Cardiac fibroblast (primary cell): ENCODE data around the gene RAB1A.
"Not testable (repeated sequence)": the region's sequence is repeated elsewhere in the genome, so short reads cannot be mapped to it uniquely, and the experiment has no call there.

ENCODE experiments used
- DNase-seq, 2 donors: peaks; one replicate each; pipeline versions ENCODE4 v3.0.0 to v3.0.0-alpha.2; 2010; ENCODE audit warnings: low read depth in 2 of 2
- H3K4me3 ChIP-seq, 2 donors: replicated peaks in 1 of 2; 1 replicate in 1 of 2; 2 replicates in 1 of 2; pipeline ENCODE4 v1.5.1; 2011; ENCODE audit warnings: low read depth in 2 of 2, low read length in 2 of 2, mild to moderate bottlenecking in 2 of 2, moderate library complexity in 1 of 2
- TF ChIP-seq, protein P1 (sequence below): IDR thresholded peaks from one replicate; pipeline ENCODE4 v1.5.1; 2011; ENCODE audit warnings: low read depth, mild to moderate bottlenecking, low read length, inconsistent platforms

RAB1A gene

DNA sequence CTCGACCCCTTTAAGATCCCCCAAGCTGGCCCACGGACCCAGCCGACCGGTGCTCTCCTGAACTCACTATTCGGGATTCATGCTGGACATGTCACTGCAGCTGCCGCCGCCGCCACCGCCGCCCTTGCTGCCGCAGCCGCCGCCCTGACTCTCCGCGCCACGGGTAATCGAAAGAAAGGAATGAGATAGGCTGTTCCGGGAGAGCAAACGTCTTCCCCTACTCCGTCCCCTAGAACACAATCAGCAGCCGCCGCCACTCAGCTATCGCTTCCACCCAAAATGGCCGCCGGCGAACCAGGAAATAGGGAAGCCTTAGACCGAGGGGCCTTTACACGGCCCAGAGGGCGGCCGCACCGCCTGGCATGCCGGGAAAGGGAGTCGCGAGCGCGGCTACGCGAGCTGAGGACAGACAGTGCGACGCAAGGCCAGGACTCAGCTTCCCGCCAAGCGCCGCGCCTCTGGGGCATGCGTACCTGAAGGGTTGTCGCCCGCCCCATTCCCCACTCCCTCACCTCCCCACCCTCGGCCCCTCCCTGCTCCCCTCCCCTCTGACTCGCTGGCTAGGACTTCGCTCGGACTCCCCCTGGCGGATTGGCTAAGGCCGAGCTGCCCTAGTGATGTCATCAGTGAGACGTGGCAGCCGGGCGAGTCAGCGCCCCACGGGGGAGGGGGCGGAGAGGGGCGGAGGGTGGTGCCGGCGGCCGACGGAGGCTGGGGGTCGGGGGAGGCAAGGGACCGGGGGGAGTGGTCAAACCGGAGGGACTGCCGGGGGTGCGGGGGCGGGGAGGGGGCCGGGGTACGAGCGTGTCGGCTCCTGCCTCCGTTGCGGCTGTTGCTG is at the start of gene RAB1A:
Gene RAB1A, minus strand, starts transcription at position 281 of the 838 bp plus-strand sequence. Its CDS starts 191 bp downstream, at position 90.
- DNase-seq: peak; percentile 100
- peak within 1 kb of the TSS; percentile 89 to 94 for H3K4me3 ChIP-seq
- TF ChIP-seq, protein P1, sequence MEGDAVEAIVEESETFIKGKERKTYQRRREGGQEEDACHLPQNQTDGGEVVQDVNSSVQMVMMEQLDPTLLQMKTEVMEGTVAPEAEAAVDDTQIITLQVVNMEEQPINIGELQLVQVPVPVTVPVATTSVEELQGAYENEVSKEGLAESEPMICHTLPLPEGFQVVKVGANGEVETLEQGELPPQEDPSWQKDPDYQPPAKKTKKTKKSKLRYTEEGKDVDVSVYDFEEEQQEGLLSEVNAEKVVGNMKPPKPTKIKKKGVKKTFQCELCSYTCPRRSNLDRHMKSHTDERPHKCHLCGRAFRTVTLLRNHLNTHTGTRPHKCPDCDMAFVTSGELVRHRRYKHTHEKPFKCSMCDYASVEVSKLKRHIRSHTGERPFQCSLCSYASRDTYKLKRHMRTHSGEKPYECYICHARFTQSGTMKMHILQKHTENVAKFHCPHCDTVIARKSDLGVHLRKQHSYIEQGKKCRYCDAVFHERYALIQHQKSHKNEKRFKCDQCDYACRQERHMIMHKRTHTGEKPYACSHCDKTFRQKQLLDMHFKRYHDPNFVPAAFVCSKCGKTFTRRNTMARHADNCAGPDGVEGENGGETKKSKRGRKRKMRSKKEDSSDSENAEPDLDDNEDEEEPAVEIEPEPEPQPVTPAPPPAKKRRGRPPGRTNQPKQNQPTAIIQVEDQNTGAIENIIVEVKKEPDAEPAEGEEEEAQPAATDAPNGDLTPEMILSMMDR: no peak

DNA sequence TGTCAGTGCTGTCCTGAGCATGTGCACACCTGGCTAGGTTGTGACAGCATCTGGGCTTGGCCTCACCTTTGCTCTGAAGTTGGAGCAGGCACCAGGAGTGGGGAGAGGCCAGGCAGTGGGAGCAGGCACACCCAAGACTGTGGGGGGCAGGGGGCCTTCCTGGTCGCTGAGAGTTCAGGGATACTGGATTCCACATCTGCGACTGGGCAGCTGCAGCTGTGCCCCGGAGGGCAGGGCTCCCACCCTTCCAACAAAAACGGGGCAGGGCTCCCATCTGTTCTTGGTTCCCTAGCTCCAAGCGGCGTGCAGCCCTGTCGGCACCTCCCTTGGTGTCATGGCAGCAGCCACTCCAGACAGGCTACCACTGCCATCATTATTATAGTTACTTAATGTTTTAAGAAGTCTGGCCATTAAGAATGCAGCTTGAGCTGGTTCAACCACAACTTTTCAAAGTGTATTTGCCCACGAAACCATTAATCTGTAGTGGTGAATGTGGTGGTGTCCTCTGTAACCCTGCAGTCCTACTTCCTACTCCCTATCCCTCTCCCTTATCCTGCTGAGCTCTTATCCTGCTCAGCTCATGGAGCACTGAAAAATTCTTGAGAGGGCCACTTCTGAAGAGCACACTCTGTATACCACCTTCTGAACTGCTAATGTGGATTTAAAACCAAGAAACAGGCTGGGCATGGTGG is 48.0 kb upstream of the RAB1A start:
- H3K4me3 ChIP-seq: no peak overlapping the region
- TF ChIP-seq, protein P1: no peak

DNA sequence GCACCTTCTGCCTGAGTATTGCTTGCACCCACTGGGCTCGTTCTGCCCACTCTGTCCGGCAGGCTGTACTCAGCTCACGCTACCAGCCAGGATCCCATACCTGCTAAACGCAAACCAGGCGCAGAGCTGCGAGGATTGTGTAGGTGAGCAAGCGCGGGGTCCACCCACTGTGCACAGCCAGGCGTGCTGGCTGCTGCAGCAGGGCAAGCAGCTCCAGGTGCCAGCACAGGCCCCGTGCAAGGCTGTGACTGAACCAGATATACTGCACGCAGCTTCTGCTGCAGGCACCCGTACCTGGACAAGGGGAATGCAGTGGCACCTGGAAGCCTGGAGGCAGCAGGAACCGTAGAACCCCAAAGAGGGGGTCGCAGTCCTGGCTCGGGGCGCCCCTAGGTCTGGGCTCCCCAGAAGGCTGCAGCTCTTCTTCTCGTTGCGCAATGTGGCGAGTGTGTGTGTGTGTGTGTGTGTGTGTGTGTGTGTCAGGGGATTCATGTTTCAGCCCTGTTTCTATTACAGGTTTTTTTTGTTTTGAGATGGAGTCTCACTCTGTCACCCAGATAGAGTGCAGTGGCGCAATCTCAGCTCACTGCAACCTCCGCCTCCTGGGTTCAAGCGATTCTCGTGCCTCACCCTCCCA is 46.1 kb upstream of the RAB1A start:
- TF ChIP-seq, protein P1: no peak
- H3K4me3 ChIP-seq: no peak overlapping the region
- no peak for DNase-seq

More for the DNA sequence above, 48.0 kb upstream of the RAB1A start:
- no peak for DNase-seq

DNA sequence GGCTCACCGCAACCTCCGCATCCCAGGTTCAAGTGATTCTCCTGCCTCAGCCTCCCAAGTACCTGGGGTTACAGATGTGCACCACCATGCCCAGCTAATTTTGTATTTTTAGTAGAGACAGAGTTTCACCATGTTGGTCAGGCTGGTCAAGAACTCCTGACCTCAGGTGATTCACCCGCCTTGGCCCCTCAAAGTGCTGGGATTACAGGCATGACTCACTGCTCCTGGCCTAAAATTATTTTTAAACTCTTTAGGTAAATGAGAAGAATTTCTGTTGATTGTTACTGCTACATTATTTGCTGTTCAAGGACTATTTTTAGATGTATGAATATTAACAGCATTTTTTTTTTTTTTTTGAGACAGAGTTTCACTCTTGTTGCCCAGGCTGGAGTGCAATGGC is 44.1 kb upstream of the RAB1A start:
- DNase-seq: peak in 1 of 2 donors; percentile 48
- H3K4me3 ChIP-seq: not testable (repeated sequence)

DNA sequence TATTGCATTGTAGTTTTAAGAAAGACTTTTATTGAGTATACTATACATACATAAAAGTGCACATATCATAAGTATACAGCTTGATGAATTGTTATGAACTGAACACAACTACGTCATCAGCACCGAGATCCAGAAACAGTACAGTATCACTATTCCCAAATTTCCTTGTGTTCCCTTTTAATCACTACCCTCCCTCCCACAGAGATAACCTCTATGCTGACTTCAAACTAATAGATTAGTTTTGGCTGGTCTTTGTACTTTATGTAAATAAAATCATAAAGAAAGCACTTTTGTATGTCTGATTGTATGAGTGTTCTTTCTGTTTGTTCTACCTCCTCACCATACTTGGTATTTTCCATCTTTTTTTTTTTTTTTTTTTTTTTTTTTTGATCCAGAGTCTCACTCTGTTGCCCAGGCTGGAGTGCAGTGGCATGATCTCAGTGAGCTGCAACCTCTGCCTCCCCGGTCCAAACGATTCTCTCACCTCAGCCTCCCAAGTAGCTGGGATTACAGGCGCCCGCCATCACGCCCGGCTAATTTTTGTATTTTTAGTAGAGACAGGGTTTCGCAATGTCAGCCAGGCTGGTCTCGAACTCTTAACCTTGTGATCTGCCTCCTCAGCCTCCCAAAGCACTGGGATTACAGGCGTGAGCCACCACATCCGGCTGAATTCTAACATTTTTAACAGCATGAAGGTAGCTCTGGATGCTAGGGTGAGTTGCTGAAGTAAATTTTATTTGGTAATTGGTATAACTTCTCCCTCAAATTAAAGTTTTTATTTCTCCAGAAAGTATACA is 43.3 kb upstream of the RAB1A start:
- no peak overlapping the region for H3K4me3 ChIP-seq
- TF ChIP-seq, protein P1: no peak
- no peak for DNase-seq

DNA sequence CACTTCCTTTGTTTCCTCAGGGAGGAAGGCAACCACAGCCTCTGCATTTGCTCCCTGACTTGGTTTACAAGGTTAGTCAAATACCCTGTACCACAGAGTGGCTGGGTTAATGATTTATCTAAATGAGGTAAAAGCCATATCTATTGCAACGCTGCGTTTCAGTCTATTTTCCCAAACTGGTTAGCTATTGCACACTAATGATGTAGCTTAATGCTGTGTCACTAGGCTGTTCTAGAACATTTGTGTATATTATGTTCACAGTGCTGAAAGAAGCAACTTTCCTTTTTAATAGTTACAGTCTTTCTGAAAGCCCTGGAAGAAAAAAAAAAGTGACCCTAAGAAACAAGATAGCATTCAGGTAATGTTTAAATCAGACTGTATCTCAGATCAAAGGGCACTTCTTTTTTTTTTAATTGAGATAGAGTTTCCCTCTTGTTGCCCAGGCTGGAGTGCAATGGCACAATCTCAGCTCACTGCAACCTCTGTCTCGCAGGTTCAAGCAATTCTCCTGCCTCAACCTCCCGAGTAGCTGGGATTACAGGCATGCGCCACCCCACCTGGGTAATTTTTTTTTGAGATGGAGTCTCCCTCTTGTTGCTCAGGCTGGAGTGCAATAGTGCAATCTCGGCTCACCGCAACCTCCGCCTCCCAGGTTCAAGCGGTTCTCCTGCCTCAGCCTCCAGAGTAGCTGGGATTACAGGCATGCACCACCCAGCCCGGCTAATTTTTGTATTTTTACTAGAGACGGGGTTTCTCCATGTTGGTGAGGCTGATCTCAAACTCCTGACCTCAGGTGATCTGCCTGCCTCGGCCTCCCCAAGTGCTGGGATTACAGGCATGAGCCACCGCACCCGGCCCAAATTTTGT is 40.9 kb upstream of the RAB1A start:
- not testable (repeated sequence) for DNase-seq, H3K4me3 ChIP-seq

DNA sequence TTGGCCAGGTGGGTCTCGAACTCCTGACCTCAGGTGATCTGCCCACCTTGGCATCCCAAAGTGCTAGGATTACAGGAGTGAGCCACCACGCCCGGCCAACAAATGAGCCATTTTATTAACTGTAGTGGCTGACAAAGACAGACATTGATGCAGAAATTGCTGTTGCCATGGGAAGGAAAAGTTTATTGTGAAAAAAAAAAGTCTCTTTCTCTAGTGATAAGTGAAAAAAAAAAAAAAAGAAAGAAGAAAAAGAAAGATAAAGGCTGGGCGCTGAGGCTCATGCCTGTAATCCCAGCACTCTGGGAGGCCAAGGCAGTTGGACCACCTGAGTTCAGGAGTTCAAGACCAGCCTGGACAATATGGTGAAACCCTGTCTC is 39.8 kb upstream of the RAB1A start:
- TF ChIP-seq, protein P1: no peak
- no peak overlapping the region for H3K4me3 ChIP-seq
- DNase-seq: no peak
